K562 (cell line): ENCODE measurements around the gene MEF2D. TPM values are rescaled to one million over a fixed set of nuclear protein-coding genes. Genes with fewer than 3 reads are reported as not detected.

Source experiments
- ATF4 ChIP-seq: fragments of 450-650 bp; formaldehyde crosslinking; IDR thresholded peaks from 2 replicates; pipeline ENCODE4 v1.4.0; 2022; ENCODE audit warnings: mild to moderate bottlenecking, moderate library complexity
- BDP1 ChIP-seq: IDR thresholded peaks from 3 replicates; pipeline ENCODE4 v1.6.1; 2011; ENCODE audit not compliant: insufficient read length, insufficient read depth
- CBFB ChIP-seq: sonication (generic); formaldehyde crosslinking; IDR thresholded peaks from 2 replicates; pipeline ENCODE4 v1.4.0; 2020; ENCODE audit warnings: mild to moderate bottlenecking, missing genetic modification reagents
- E2F5 ChIP-seq: sonication (generic); formaldehyde crosslinking; IDR thresholded peaks from 2 replicates; pipeline ENCODE4 v1.8.0; 2022; ENCODE audit warnings: mild to moderate bottlenecking, missing genetic modification reagents
- ERF ChIP-seq: fragments of 450-650 bp; formaldehyde crosslinking; IDR thresholded peaks from 2 replicates; pipeline ENCODE4 v1.4.0; 2020; ENCODE audit warnings: mild to moderate bottlenecking, mixed read lengths
- GABPA ChIP-seq: fragments of 200-800 bp; sonication (Bioruptor generic); conservative IDR thresholded peaks from 2 replicates; pipeline ENCODE4 v1.6.1; 2016; ENCODE audit warnings: low read depth, missing genetic modification characterization, missing compliant biosample characterization
- HDAC8 ChIP-seq: fragments of 450-650 bp; IDR thresholded peaks from 2 replicates; pipeline ENCODE4 v1.6.1; 2016; ENCODE audit warnings: mild to moderate bottlenecking, missing genetic modification characterization, moderate library complexity, missing compliant biosample characterization
- ILK ChIP-seq: fragments of 450-650 bp; IDR thresholded peaks from 2 replicates; pipeline ENCODE4 v1.6.1; 2016; ENCODE audit warnings: missing genetic modification characterization, low read depth, mild to moderate bottlenecking, missing compliant biosample characterization, moderate library complexity, borderline replicate concordance
- NR4A1 ChIP-seq, 2 experiments: fragments of 250-450 bp in 1 of 2; fragments of 450-650 bp in 1 of 2; sonication (Bioruptor Pico) in 1 of 2; IDR thresholded peaks; 2 replicates each; pipeline versions ENCODE4 v1.4.0 to v1.6.1; 2016 to 2020; ENCODE audit warnings: mild to moderate bottlenecking in 2 of 2, missing compliant biosample characterization in 1 of 2, missing genetic modification characterization in 1 of 2, moderate library complexity in 1 of 2
- PHB2 ChIP-seq: fragments of 450-650 bp; IDR thresholded peaks from 2 replicates; pipeline ENCODE4 v1.6.1; 2017; ENCODE audit warnings: low read depth
- PHF20 ChIP-seq: fragments of 450-650 bp; IDR thresholded peaks from 2 replicates; pipeline ENCODE4 v1.6.1; 2018; ENCODE audit not compliant: partially characterized antibody
- PHF8 ChIP-seq: fragments of 200-600 bp; sonication (generic); IDR thresholded peaks from 2 replicates; pipeline ENCODE4 v1.6.1; 2012; ENCODE audit warnings: mixed run types, mild to moderate bottlenecking, inconsistent platforms, low read length, moderate library complexity, borderline replicate concordance
- POLR2A ChIP-seq: fragments of 450-650 bp; conservative IDR thresholded peaks from 2 replicates; pipeline ENCODE4 v1.6.1; 2016
- POLR3A ChIP-seq: IDR thresholded peaks from 2 replicates; pipeline ENCODE4 v1.6.1; 2011; ENCODE audit warnings: borderline replicate concordance, mild to moderate bottlenecking, moderate library complexity; ENCODE audit not compliant: insufficient read length, insufficient read depth; ENCODE audit errors: extremely low read depth
- PRMT5 ChIP-seq: sonication (generic); formaldehyde crosslinking; IDR thresholded peaks from 2 replicates; pipeline ENCODE4 v1.5.0; 2020; ENCODE audit warnings: missing genetic modification reagents
- PRPF4 ChIP-seq: fragments of 200-400 bp; formaldehyde crosslinking; IDR thresholded peaks from one replicate; pipeline ENCODE4 v1.6.1; 2017; ENCODE audit warnings: low read length, low read depth, mild to moderate bottlenecking; ENCODE audit not compliant: insufficient read depth, poor library complexity, severe bottlenecking
- PTBP1 ChIP-seq: fragments of 200-400 bp; formaldehyde crosslinking; IDR thresholded peaks from 2 replicates; pipeline ENCODE4 v1.6.1; 2017; ENCODE audit warnings: low read depth, low read length
- PTTG1 ChIP-seq: fragments of 450-650 bp; IDR thresholded peaks from 2 replicates; pipeline ENCODE4 v1.6.1; 2016; ENCODE audit warnings: low read depth, mild to moderate bottlenecking, missing genetic modification characterization, missing compliant biosample characterization
- RB1 ChIP-seq: fragments of 450-650 bp; IDR thresholded peaks from 2 replicates; pipeline ENCODE4 v1.6.1; 2017; ENCODE audit warnings: low read depth, mild to moderate bottlenecking
- SAP30 ChIP-seq: fragments of 200-600 bp; sonication (generic); IDR thresholded peaks from 2 replicates; pipeline ENCODE4 v1.6.1; 2012; ENCODE audit warnings: borderline replicate concordance, low read depth, mild to moderate bottlenecking, moderate library complexity, low read length, control low read depth, inconsistent platforms; ENCODE audit not compliant: insufficient read depth, poor library complexity, severe bottlenecking
- SMARCA5 ChIP-seq: fragments of 450-650 bp; IDR thresholded peaks from 2 replicates; pipeline ENCODE4 v1.6.1; 2016
- TAF15 ChIP-seq: fragments of 200-400 bp; formaldehyde crosslinking; IDR thresholded peaks from 2 replicates; pipeline ENCODE4 v1.6.1; 2017; ENCODE audit warnings: mild to moderate bottlenecking, low read depth, low read length, moderate library complexity
- ZNF165 ChIP-seq: fragments of 250-450 bp; sonication (Bioruptor Pico); IDR thresholded peaks from 2 replicates; pipeline ENCODE4 v1.4.0; 2020; ENCODE audit warnings: borderline replicate concordance
- ZNF224 ChIP-seq: sonication (generic); formaldehyde crosslinking; IDR thresholded peaks from 2 replicates; pipeline ENCODE4 v1.8.0; 2022; ENCODE audit warnings: mild to moderate bottlenecking, missing genetic modification reagents
- ZNF253 ChIP-seq: fragments of 250-450 bp; sonication (Bioruptor Pico); conservative IDR thresholded peaks from 2 replicates; pipeline ENCODE4 v1.6.1; 2021; ENCODE audit warnings: mild to moderate bottlenecking
- ZNF655 ChIP-seq: fragments of 250-450 bp; sonication (Bioruptor Pico); IDR thresholded peaks from 2 replicates; pipeline ENCODE4 v1.5.0; 2021
- ZNF75A ChIP-seq: fragments of 450-650 bp; formaldehyde crosslinking; IDR thresholded peaks from 2 replicates; pipeline ENCODE4 v1.4.0; 2020; ENCODE audit warnings: mild to moderate bottlenecking
- polyA plus RNA-seq, 8 experiments: library from polyadenylated mRNA; depleted of rRNA in 4 of 8; stranded (reverse) in 5 of 8; unstranded in 3 of 8; fragments of >200 nt; fragmentation: Nextera tagmentation in 2 of 8; fragmentation: Illumina TruSeq in 1 of 8; extraction: Ambion mirVana in 2 of 8; extraction: Trizol in 1 of 8; gene quantifications; 2 replicates each; pipeline versions ENCODE4 v1.2.1 to v1.2.3, GENCODE V29; 2011 to 2014; ENCODE audit warnings: inconsistent platforms in 1 of 8, missing spikeins in 1 of 8
- total RNA-seq, 7 experiments: library from RNA; depleted of rRNA in 6 of 7; stranded (reverse); fragments of >200 nt in 6 of 7; fragmentation: Illumina TruSeq in 2 of 7; extraction: Trizol in 2 of 7; gene quantifications; 2 replicates each; pipeline versions ENCODE4 v1.2.1 to v1.2.3, GENCODE V29; 2011 to 2021; ENCODE audit warnings: low replicate concordance in 1 of 7

The MEF2D gene
- total and polyA plus RNA-seq, 9 of the 15 experiments (the other 6 are each of a cell fraction or from before 2014, with no cell fraction given), result 0.10 to 19.5 (median 2.6) TPM

- TF ChIP-seq E2F5 (CRISPR knock-in tag) (peak; percentile 49; the same call in 1 of the 2 replicates), ERF (no peak), PTTG1 (tag) (no peak), ZNF253 (no peak), ATF4 (CRISPR knock-in tag) (no peak), POLR3A (no peak), ZNF75A (no peak), HDAC8 (no peak), ZNF165 (CRISPR knock-in tag) (no peak), ZNF224 (CRISPR knock-in tag) (no peak; the same call in 1 of the 2 replicates), TAF15 (no peak), PHF8 (peak; percentile 66; the same call in 1 of the 2 replicates), NR4A1 (CRISPR knock-in tag; IDR thresholded peaks at IDR 0.05) (no peak), NR4A1 (tag; IDR thresholded peaks at IDR 0.05) (no peak), GABPA (no peak), PHF20 (no peak), RB1 (peak; percentile 70), PHB2 (no peak), PRPF4 (no peak), POLR2A (peak; percentile 62; the same call in 1 of the 2 replicates), SAP30 (no peak), BDP1 (no peak), ZNF655 (CRISPR knock-in tag) (no peak), SMARCA5 (no peak), PRMT5 (CRISPR knock-in tag) (no peak), ILK (tag) (no peak), CBFB (CRISPR knock-in tag) (peak; percentile 59; the same call in 1 of the 2 replicates), PTBP1 (no peak)
Measured at GRCh38 chr1:156421062-156421938, 79.3 kb downstream of the MEF2D start (continued).
